ENCODE measurements around the gene SRGN. TPM values are rescaled to one million over a fixed set of nuclear protein-coding genes. Genes with fewer than 3 reads are reported as not detected.
A peak's percentile ranks its signal among the peaks of the same experiment; 100 is the strongest.

SRGN gene
- total RNA-seq, 1 donor from 2014 or later: 117 TPM

DNA sequence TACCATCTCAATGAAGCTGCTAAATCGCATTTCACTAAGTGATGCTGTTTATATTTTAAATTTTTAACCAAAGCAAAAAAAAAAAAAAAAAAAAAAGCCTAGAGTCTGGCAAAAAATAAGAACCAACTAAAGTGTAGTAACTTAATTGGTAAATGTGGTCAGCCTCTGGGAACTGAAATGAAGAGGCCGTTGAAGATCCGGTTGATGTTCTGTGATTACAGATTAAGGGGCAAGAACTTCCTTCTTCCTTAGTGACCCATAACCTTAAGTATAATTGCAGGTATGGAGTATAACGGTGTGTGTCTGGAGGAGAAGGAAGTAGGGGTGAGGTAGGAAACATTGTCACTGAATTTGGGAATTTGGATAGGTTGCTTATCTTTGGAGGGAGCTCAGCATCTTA lies 7.7 kb upstream of the SRGN start:
- Histone ChIP-seq H3K9me3 (no peaks in the 10 kb centered on the region), H3K36me3 (no peaks in the 10 kb centered on the region), H3K4me1 (no peaks in the 10 kb centered on the region), H3K4me3 (no peak overlapping the region), H3K27ac (no peak overlapping the region), H3K27me3 (no peaks in the 10 kb centered on the region)
- intact Hi-C loops (cut with DNase I): no loop called here
- TF ChIP-seq POLR2AphosphoS5 (IDR thresholded peaks at IDR 0.05; ENCODE audit: insufficient read depth in 1 of 2, low read depth in 1 of 2) (no peak), POLR2A (IDR thresholded peaks at IDR 0.05) (no peak)
- TF ChIP-seq, protein P1, sequence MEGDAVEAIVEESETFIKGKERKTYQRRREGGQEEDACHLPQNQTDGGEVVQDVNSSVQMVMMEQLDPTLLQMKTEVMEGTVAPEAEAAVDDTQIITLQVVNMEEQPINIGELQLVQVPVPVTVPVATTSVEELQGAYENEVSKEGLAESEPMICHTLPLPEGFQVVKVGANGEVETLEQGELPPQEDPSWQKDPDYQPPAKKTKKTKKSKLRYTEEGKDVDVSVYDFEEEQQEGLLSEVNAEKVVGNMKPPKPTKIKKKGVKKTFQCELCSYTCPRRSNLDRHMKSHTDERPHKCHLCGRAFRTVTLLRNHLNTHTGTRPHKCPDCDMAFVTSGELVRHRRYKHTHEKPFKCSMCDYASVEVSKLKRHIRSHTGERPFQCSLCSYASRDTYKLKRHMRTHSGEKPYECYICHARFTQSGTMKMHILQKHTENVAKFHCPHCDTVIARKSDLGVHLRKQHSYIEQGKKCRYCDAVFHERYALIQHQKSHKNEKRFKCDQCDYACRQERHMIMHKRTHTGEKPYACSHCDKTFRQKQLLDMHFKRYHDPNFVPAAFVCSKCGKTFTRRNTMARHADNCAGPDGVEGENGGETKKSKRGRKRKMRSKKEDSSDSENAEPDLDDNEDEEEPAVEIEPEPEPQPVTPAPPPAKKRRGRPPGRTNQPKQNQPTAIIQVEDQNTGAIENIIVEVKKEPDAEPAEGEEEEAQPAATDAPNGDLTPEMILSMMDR (IDR thresholded peaks at IDR 0.05): no peak
- DNase-seq (ENCODE audit: extremely low spot score in 2 of 2): no peak

DNA sequence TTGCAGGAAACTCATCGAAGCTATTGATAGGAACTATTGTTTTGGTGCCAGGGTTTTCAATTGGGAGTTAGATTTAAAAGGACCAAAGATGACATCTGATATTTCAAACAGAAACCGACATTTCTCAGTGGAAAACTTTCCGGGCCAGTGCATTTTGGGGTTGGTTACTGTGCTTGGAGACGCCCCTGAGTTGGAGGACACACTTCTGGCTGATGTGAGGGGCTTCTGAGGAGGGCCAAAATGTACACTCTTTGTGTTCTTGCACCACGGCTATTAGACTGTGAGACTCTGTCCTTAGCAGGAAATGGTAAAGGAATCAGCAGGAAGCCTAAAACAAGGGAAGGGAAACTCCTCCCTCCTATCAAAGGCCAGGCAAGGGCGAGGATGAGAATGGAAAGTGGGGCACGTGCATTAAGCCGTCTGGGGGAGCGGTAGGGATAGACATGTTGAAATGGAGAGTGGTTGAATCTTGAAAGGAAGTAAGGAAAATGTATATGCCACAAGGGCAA lies 1.8 kb upstream of the SRGN start:
- H3K4me3 ChIP-seq: peak overlapping the region in 1 of 2 donors; percentile 20
- no peaks in the 10 kb centered on the region for H3K9me3 ChIP-seq
- peak overlapping the region; percentile 64 for H3K27ac ChIP-seq
- no peaks in the 10 kb centered on the region for H3K36me3 ChIP-seq
- intact Hi-C loops (cut with DNase I): no loop called here
- DNase-seq (ENCODE audit: extremely low spot score in 2 of 2): no peak
- no peaks in the 10 kb centered on the region for H3K27me3 ChIP-seq
- no peaks in the 10 kb centered on the region for H3K4me1 ChIP-seq
- peak in 1 of 2 donors; percentile 74 for TF ChIP-seq POLR2AphosphoS5 (IDR thresholded peaks at IDR 0.05; ENCODE audit: insufficient read depth in 1 of 2, low read depth in 1 of 2)
- no peak for TF ChIP-seq POLR2A (IDR thresholded peaks at IDR 0.05)

DNA sequence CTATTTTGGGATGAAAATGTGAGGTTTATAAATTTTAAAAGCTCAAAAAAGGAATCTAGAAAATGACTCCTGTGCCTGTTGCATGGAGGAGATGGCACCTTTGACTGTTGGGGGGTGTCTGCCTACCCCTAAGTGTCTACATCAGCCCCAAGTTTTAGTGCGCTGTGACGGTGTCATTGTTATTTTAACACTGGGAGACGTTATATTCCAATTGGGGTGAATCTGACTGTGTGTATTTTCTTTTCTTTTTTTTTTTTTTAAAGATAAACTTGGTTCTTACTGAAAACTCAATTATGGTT lies 517 bp downstream of the SRGN start:
- peaks cover 6% of the 10 kb centered on the region for H3K4me1 ChIP-seq
- H3K36me3 ChIP-seq: no peaks in the 10 kb centered on the region
- intact Hi-C loops (cut with DNase I): no loop called here

DNA sequence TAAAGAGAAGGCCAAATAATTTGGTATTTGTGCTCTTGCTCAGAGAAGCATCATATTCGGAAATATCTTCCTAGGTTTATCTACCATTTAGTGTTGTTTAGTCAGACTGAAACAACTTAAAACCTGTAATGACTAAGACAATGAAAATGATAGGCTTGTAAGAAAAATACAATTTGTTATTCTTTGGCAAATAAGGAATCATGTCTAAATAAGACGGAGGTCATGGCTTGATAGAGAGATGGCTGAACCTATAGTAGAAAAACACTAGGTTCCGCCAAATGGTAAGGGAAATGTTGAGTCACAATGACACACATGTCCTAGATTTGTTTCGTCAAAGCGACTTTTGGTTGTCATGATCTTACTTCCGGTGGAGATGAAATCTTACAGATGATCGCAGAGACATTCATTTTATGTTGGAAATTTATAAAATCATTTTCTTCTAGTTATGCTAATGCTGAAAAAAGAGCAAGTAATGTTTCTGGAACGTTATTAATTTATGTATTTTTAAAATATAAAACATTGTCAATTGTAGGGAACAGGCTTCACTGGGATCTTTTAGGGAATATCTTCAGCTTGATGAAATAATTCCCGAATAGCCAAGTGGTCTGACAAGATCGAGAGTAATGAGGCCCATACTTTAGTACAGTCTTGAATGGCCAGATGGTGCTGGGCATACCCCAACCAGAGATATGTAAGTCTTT lies 1.0 kb downstream of the SRGN start:
- peak in 1 of 2 donors; percentile 29 for TF ChIP-seq POLR2A (IDR thresholded peaks at IDR 0.05)
- TF ChIP-seq, protein P1 (IDR thresholded peaks at IDR 0.05): no peak
- TF ChIP-seq POLR2AphosphoS5 (IDR thresholded peaks at IDR 0.05; ENCODE audit: insufficient read depth in 1 of 2, low read depth in 1 of 2): peak in 1 of 2 donors; percentile 47
- Histone ChIP-seq H3K36me3 (no peaks in the 10 kb centered on the region), H3K27me3 (no peaks in the 10 kb centered on the region), H3K27ac (peak overlapping the region; percentile 81), H3K4me3 (peak overlapping the region; percentile 12 to 42), H3K9me3 (no peaks in the 10 kb centered on the region), H3K4me1 (peaks cover 10% of the 10 kb centered on the region)
- no peak for DNase-seq (ENCODE audit: extremely low spot score in 2 of 2)
- intact Hi-C loops (cut with DNase I): no loop called here

More for the DNA sequence above, 517 bp downstream of the SRGN start:
- TF ChIP-seq POLR2AphosphoS5 (IDR thresholded peaks at IDR 0.05; ENCODE audit: insufficient read depth in 1 of 2, low read depth in 1 of 2): no peak
- TF ChIP-seq POLR2A (IDR thresholded peaks at IDR 0.05): no peak
- TF ChIP-seq, protein P1 (IDR thresholded peaks at IDR 0.05): no peak
- Histone ChIP-seq H3K27me3 (no peaks in the 10 kb centered on the region), H3K27ac (peak overlapping the region; percentile 81), H3K4me3 (peak overlapping the region; percentile 13 to 42), H3K9me3 (no peaks in the 10 kb centered on the region)
- DNase-seq (ENCODE audit: extremely low spot score in 2 of 2): no peak

DNA sequence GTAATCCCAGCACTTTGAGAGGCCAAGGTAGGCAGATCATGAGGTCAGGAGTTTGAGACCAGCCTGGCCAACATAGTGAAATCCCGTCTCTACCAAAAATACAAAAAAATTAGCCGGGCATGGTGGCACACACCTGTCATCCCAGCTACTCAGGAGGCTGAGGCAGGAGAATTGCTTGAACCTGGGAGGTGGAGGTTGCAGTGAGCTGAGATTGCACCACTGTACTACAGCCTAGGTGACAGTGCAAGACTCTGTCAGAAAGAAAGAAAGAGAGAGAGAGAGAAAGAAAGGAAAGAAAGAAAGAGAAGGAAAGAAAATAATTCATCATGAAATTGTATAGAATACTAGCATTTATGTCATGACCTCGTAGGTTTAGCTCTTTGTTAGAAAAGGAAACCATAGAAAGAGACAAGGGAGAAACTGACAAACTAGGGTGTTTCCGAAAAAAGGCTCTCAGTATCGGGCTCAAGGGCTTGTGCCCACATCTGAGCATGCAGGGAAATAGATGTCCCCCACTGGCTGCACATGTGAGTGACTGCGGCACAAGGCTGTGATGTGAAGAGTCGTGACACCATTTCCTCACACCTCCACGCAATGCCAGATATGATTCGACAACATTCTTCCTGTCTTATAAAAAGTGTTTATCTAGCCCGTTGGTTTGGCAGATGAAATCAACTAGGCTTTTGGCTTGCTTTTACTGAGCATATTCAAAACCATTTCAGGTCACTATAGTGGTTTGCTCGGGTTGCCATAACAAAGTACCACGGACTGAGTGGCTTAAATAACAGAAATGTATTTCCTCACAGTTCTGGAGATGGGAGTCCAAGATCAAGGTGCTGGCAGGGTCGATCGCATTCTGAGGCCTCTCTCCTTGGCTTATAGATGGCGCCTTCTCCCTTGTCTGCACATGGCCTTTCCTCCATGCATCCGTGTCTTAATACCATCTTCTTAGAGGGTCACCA lies 2.0 kb downstream of the SRGN start:
- H3K27ac ChIP-seq: peak overlapping the region; percentile 81
- no peak for DNase-seq (ENCODE audit: extremely low spot score in 2 of 2)
- intact Hi-C loops (cut with DNase I): no loop called here
- peak in 1 of 2 donors; percentile 44 for TF ChIP-seq POLR2A (IDR thresholded peaks at IDR 0.05)
- TF ChIP-seq POLR2AphosphoS5 (IDR thresholded peaks at IDR 0.05; ENCODE audit: insufficient read depth in 1 of 2, low read depth in 1 of 2): peak in 1 of 2 donors; percentile 14
- TF ChIP-seq, protein P1 (IDR thresholded peaks at IDR 0.05): no peak
- no peaks in the 10 kb centered on the region for H3K9me3 ChIP-seq
- peaks cover 10% of the 10 kb centered on the region for H3K4me1 ChIP-seq
- no peaks in the 10 kb centered on the region for H3K27me3 ChIP-seq
- H3K36me3 ChIP-seq: no peaks in the 10 kb centered on the region
- peak overlapping the region; percentile 12 to 42 for H3K4me3 ChIP-seq
